H1 (cell line): ENCODE results near the gene GDPD2. TPM values are rescaled to one million over a fixed set of nuclear protein-coding genes. Genes with fewer than 3 reads are reported as not detected.

Source experiments
- polyA plus RNA-seq, 7 experiments: library from polyadenylated mRNA; depleted of rRNA in 3 of 7; stranded (reverse) in 5 of 7; unstranded in 2 of 7; fragments of >200 nt in 5 of 7; fragments of 200-250 nt in 2 of 7; gene quantifications; 1 replicate in 5 of 7; 2 replicates in 1 of 7; 4 replicates in 1 of 7; pipeline versions ENCODE4 v1.2.1 to v1.2.3, GENCODE V29; 2011 to 2013; ENCODE audit warnings: missing spikeins in 2 of 7, mixed read lengths in 2 of 7
- small RNA-seq: library from polyadenylated mRNA; stranded (forward); fragments of <200 nt; extraction: miRNeasy Mini kit (QIAGEN cat#:217004); gene quantifications from one replicate; pipeline ENCODE3, GENCODE V24; 2013; ENCODE audit not compliant: insufficient read depth
- total RNA-seq: library from RNA; stranded (reverse); fragmentation: NEBNext Ultra II Directional; extraction: Animal tissue kit (Norgen Biotek cat#: 25700); gene quantifications from 2 replicates; pipeline ENCODE4 v1.2.1, GENCODE V29; 2021

GDPD2 gene
- total and polyA plus RNA-seq, 2 of the 8 experiments (the other 6 are each of a cell fraction or from before 2014, with no cell fraction given): 25.6 to 68.3 TPM

Small RNA genes within 50 kb of the gene (small RNA-seq; reads per million reads assigned to genes)
- gene RNU4-81P (not detected), gene RNY4P23 (4.5 reads per million, percentile 57 among the genes with 10 or more reads in this experiment)

Other genes with a start within 250 kb of the GDPD2 start
- gene DGAT2L6, start 245.8 kb upstream of the GDPD2 start, total RNA-seq: not detected in 2 replicates
- gene DGAT2L6, start 245.8 kb upstream of the GDPD2 start, polyA plus RNA-seq (2011; rRNA removed): not detected in 2 replicates
- not detected in 2 replicates for gene AWAT1, start 188.7 kb upstream of the GDPD2 start, total RNA-seq
- gene AWAT1, start 188.7 kb upstream of the GDPD2 start, polyA plus RNA-seq (2011; rRNA removed): not detected in 2 replicates
- not detected in 2 replicates for gene P2RY4, start 163.1 kb upstream of the GDPD2 start, total RNA-seq
- 0.38 and 0.55 TPM in 2 replicates for gene P2RY4, start 163.1 kb upstream of the GDPD2 start, polyA plus RNA-seq (2011; rRNA removed)
- gene ARR3, start 155.0 kb upstream of the GDPD2 start, total RNA-seq: not detected in 2 replicates
- gene ARR3, start 155.0 kb upstream of the GDPD2 start, polyA plus RNA-seq (2011; rRNA removed): not detected in 2 replicates
- not detected in 2 replicates for gene RAB41, start 141.1 kb upstream of the GDPD2 start, total RNA-seq
- not detected in 2 replicates for gene RAB41, start 141.1 kb upstream of the GDPD2 start, polyA plus RNA-seq (2011; rRNA removed)
- 29.1 and 31.5 TPM in 2 replicates for gene PDZD11, start 133.4 kb upstream of the GDPD2 start, total RNA-seq
- gene PDZD11, start 133.4 kb upstream of the GDPD2 start, polyA plus RNA-seq (2011; rRNA removed): 37.6 and 55.9 TPM in 2 replicates
- 35.7 and 36.6 TPM in 2 replicates for gene KIF4A, start 133.2 kb upstream of the GDPD2 start, total RNA-seq
- 8.4 and 10.9 TPM in 2 replicates for gene KIF4A, start 133.2 kb upstream of the GDPD2 start, polyA plus RNA-seq (2011; rRNA removed)
- gene DLG3, start 21.5 kb downstream of the GDPD2 start, total RNA-seq: 57.1 and 63.8 TPM in 2 replicates
- 22.4 and 29.2 TPM in 2 replicates for gene DLG3, start 21.5 kb downstream of the GDPD2 start, polyA plus RNA-seq (2011; rRNA removed)